IMR-90 (cell line): ENCODE results near the gene RFTN2. TPM values are rescaled to one million over a fixed set of nuclear protein-coding genes. Genes with fewer than 3 reads are reported as not detected.

Experiments
- ATAC-seq: fragments of 200-7000 bp; cut with Tn5 transposase; 2 replicates; pipeline ENCODE4 v1.9.1; 2020; ENCODE audit warnings: low read depth, mild to moderate bottlenecking, moderate library complexity
- BruUV-seq: library from RNA; stranded (reverse); fragments of 400-500 nt; replicated peaks from 2 replicates; lab custom pipeline; 2021; lab: Mats Ljungman, UMichigan
- CTCF ChIA-PET: fragments of 300-600 bp; formaldehyde crosslinking; extraction: SDS; loops from one replicate; lab custom pipeline; 2021; ENCODE audit warnings: antibody characterized with exemption; lab: Yijun Ruan, JAX
- POLR2A ChIA-PET: fragments of 300-600 bp; sonication (Branson Sonifier 250); formaldehyde crosslinking; loops from one replicate; lab custom pipeline; 2022; ENCODE audit warnings: antibody characterized with exemption; ENCODE audit not compliant: unreplicated experiment; lab: Charles Lee
- DNase-seq: peaks from one replicate; pipeline ENCODE4 v3.0.0; 2013
- H2AFZ ChIP-seq: replicated peaks from 2 replicates; pipeline ENCODE3; 2013; ENCODE audit warnings: low read length, mild to moderate bottlenecking; ENCODE audit not compliant: poor library complexity
- H2AK5ac ChIP-seq: 2 replicates; pipeline ENCODE4 v1.6.1; 2013; ENCODE audit warnings: low read depth, low read length, inconsistent platforms
- H2AK9ac ChIP-seq: replicated peaks from 2 replicates; pipeline ENCODE3; 2013; ENCODE audit warnings: mild to moderate bottlenecking, low read depth, low read length, moderate library complexity; ENCODE audit not compliant: poor library complexity
- H2BK120ac ChIP-seq: 2 replicates; pipeline ENCODE4 v1.6.1; 2013; ENCODE audit warnings: low read depth, low read length, inconsistent platforms
- H2BK15ac ChIP-seq: 3 replicates; pipeline ENCODE4 v1.6.1; 2013; ENCODE audit warnings: low read depth, low read length, inconsistent platforms
- H2BK20ac ChIP-seq: 2 replicates; pipeline ENCODE4 v1.6.1; 2013; ENCODE audit warnings: low read depth, mild to moderate bottlenecking, inconsistent platforms, low read length, moderate library complexity
- H2BK5ac ChIP-seq: 2 replicates; pipeline ENCODE4 v1.6.1; 2013; ENCODE audit warnings: mild to moderate bottlenecking, low read depth, low read length, inconsistent platforms; ENCODE audit not compliant: poor library complexity, severe bottlenecking
- H3K14ac ChIP-seq: replicated peaks from 2 replicates; pipeline ENCODE4 v1.6.1; 2013; ENCODE audit warnings: low read depth, low read length, inconsistent platforms
- H3K18ac ChIP-seq: 2 replicates; pipeline ENCODE4 v1.6.1; 2013; ENCODE audit warnings: low read depth, low read length, control low read depth
- H3K23ac ChIP-seq: 2 replicates; pipeline ENCODE4 v1.6.1; 2013; ENCODE audit warnings: low read depth, low read length, inconsistent platforms
- H3K27ac ChIP-seq: 2 replicates; pipeline ENCODE4 v1.5.1; 2013; ENCODE audit warnings: mild to moderate bottlenecking, control low read depth, low read length; ENCODE audit not compliant: insufficient read depth
- H3K27me3 ChIP-seq: 2 replicates; pipeline ENCODE4 v1.6.1; 2013; ENCODE audit warnings: low read length; ENCODE audit not compliant: control insufficient read depth, insufficient read depth
- H3K36me3 ChIP-seq: 2 replicates; pipeline ENCODE4 v1.6.1; 2013; ENCODE audit warnings: low read length, mixed read lengths; ENCODE audit not compliant: control insufficient read depth, insufficient read depth
- H3K4ac ChIP-seq: 2 replicates; pipeline ENCODE4 v1.6.1; 2013; ENCODE audit warnings: low read depth, low read length, inconsistent platforms
- H3K4me1 ChIP-seq: 2 replicates; pipeline ENCODE4 v1.6.1; 2013; ENCODE audit warnings: low read length, mixed read lengths; ENCODE audit not compliant: control insufficient read depth, insufficient read depth
- H3K4me2 ChIP-seq: 2 replicates; pipeline ENCODE4 v1.6.1; 2013; ENCODE audit warnings: low read depth, mild to moderate bottlenecking, control low read depth, low read length, moderate library complexity
- H3K4me3 ChIP-seq: 2 replicates; pipeline ENCODE4 v1.5.1; 2013; ENCODE audit warnings: low read depth, mild to moderate bottlenecking, control low read depth, low read length, moderate library complexity; ENCODE audit not compliant: insufficient read depth
- H3K56ac ChIP-seq: 2 replicates; pipeline ENCODE4 v1.6.1; 2013; ENCODE audit warnings: low read length, inconsistent platforms; ENCODE audit not compliant: insufficient read depth; ENCODE audit errors: extremely low read depth
- H3K79me1 ChIP-seq, 2 experiments: 2 replicates each; pipeline ENCODE4 v1.6.1; 2013; ENCODE audit warnings: low read length in 2 of 2, inconsistent platforms in 1 of 2, low read depth in 1 of 2
- H3K9ac ChIP-seq: 2 replicates; pipeline ENCODE4 v1.6.1; 2013; ENCODE audit warnings: low read depth, low read length, control low read depth
- H3K9me1 ChIP-seq: 2 replicates; pipeline ENCODE4 v1.6.1; 2013; ENCODE audit warnings: low read length, inconsistent platforms; ENCODE audit not compliant: insufficient read depth
- H3K9me3 ChIP-seq: 2 replicates; pipeline ENCODE4 v1.6.1; 2013; ENCODE audit warnings: low read length; ENCODE audit not compliant: control insufficient read depth, insufficient read depth
- H4K20me1 ChIP-seq: 2 replicates; pipeline ENCODE4 v1.6.1; 2013; ENCODE audit warnings: low read length, inconsistent platforms; ENCODE audit not compliant: insufficient read depth
- H4K5ac ChIP-seq: 2 replicates; pipeline ENCODE4 v1.6.1; 2013; ENCODE audit warnings: mild to moderate bottlenecking, low read depth, low read length, control low read depth
- H4K8ac ChIP-seq, 2 experiments: 2 replicates each; pipeline ENCODE4 v1.6.1; 2013; ENCODE audit warnings: low read depth in 2 of 2, low read length in 2 of 2, control low read depth in 1 of 2, inconsistent platforms in 1 of 2
- H4K91ac ChIP-seq: 2 replicates; pipeline ENCODE4 v1.6.1; 2013; ENCODE audit warnings: low read depth, low read length, inconsistent platforms; ENCODE audit not compliant: insufficient read depth
- MAFK ChIP-seq: IDR thresholded peaks from 2 replicates; pipeline ENCODE4 v1.6.1; 2012; ENCODE audit warnings: low read depth, low read length, improper control_type of control experiment
- RFX5 ChIP-seq: IDR thresholded peaks from 2 replicates; pipeline ENCODE4 v1.8.0; 2012; ENCODE audit warnings: low read depth, mild to moderate bottlenecking, low read length, moderate library complexity
- WGBS, 2 experiments: methylation state at CpG; one replicate each; pipeline versions ENCODE4 v1.1.5 to v1.1.7; 2013; ENCODE audit warnings: missing lambda C conversion rate in 2 of 2; ENCODE audit not compliant: insufficient read length in 1 of 2; ENCODE audit errors: extremely low coverage in 2 of 2; 5-methylcytosine and 5-hydroxymethylcytosine counted together
- dilution Hi-C: fragments of 300-500 bp; cut with HindIII; formaldehyde crosslinking; loops from one replicate; pipeline ENCODE4 v1.14.3; 2018; ENCODE audit warnings: low sequenced_read_pairs; ENCODE audit not compliant: unreplicated experiment
- in situ Hi-C: fragments of 300-500 bp; cut with MboI; formaldehyde crosslinking; loops from 3 replicates; pipeline ENCODE4 v1.14.3; 2019; ENCODE audit warnings: low sequenced_read_pairs, inconsistent platforms, mixed read lengths
- intact Hi-C: fragments of 100-400 bp; cut with micrococcal nuclease; formaldehyde crosslinking; loops from 2 replicates; pipeline ENCODE4 v1.10.0; 2022
- polyA plus RNA-seq, 3 experiments: library from polyadenylated mRNA; depleted of rRNA; stranded (reverse); fragments of >200 nt; gene quantifications; 2 replicates each; pipeline ENCODE4 v1.2.3, GENCODE V29; 2012; ENCODE audit warnings: low replicate concordance in 1 of 3
- total RNA-seq: library from RNA; depleted of rRNA; stranded (reverse); fragments of >200 nt; gene quantifications from 2 replicates; pipeline ENCODE4 v1.2.3, GENCODE V29; 2012
- TF ChIP-seq, protein P1 (sequence below): fragments of 150-350 bp; IDR thresholded peaks from 2 replicates; pipeline ENCODE4 v1.6.1; 2016; ENCODE audit warnings: low read depth, mild to moderate bottlenecking, low read length, moderate library complexity, borderline replicate concordance

The RFTN2 gene
- total and polyA plus RNA-seq, 2 of the 4 experiments (the other 2 are of a cell fraction), result 0.44 to 2.3 TPM

DNA sequence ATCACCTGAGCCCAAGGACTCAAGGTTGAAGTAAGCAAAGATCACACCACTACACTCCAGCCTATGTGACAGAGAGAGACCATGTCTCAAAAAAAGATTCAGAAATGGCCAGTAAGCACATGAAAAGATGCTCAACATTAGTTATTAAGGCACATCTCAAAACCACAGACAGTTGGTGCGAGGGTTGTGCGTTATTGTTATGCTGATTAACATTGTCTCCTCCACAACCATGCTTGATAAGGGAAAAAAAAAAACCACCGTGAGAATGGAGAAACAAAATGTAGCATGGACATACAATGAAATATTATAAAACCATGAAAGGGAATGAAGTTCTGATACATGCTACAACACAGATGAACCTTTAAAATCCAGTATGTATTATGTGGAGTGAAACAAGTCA lies 132.2 kb downstream of the RFTN2 start:
- no peak overlapping the region for H2AK5ac ChIP-seq
- H3K4ac ChIP-seq, result no peak overlapping the region
- in situ Hi-C loops, result no loop called here
- no peak overlapping the region for H3K23ac ChIP-seq
- H4K5ac ChIP-seq, result no peak overlapping the region
- POLR2A ChIA-PET, result no interaction called here
- H3K36me3 ChIP-seq, result peaks cover 28% of the 10 kb centered on the region
- no peak overlapping the region for H2BK20ac ChIP-seq
- H4K91ac ChIP-seq, result no peak overlapping the region
- H2BK15ac ChIP-seq, result no peak overlapping the region
- intact Hi-C loops, result no loop called here
- no peak overlapping the region for H3K27ac ChIP-seq
- H3K4me2 ChIP-seq, result no peak overlapping the region
- H2BK5ac ChIP-seq, result no peak overlapping the region
- H3K18ac ChIP-seq, result no peak overlapping the region
- no peaks in the 10 kb centered on the region for H3K9me3 ChIP-seq
- dilution Hi-C loops, result no loop called here
- H3K79me1 ChIP-seq, result peaks cover 0 to 32% of the 10 kb centered on the region in 2 experiments; a peak in 2 of 4 replicates
- CTCF ChIA-PET, result no interaction called here
- H2AK9ac ChIP-seq, result no peak overlapping the region
- no CpG with 5 or more reads among the region's 3 CpGs for WGBS, 2 experiments
- BruUV-seq, result no TSS peak
- H3K27me3 ChIP-seq, result no peaks in the 10 kb centered on the region
- DNase-seq (no peak), ATAC-seq (no peak)
- H2AFZ ChIP-seq, result no peak overlapping the region
- H3K14ac ChIP-seq, result no peak overlapping the region
- no peaks in the 10 kb centered on the region for H3K9me1 ChIP-seq
- H4K8ac ChIP-seq, result no peak overlapping the region
- H3K4me1 ChIP-seq, result no peaks in the 10 kb centered on the region
- H4K20me1 ChIP-seq, result peaks cover 8% of the 10 kb centered on the region
- no peak overlapping the region for H3K4me3 ChIP-seq
- TF ChIP-seq, protein P1, sequence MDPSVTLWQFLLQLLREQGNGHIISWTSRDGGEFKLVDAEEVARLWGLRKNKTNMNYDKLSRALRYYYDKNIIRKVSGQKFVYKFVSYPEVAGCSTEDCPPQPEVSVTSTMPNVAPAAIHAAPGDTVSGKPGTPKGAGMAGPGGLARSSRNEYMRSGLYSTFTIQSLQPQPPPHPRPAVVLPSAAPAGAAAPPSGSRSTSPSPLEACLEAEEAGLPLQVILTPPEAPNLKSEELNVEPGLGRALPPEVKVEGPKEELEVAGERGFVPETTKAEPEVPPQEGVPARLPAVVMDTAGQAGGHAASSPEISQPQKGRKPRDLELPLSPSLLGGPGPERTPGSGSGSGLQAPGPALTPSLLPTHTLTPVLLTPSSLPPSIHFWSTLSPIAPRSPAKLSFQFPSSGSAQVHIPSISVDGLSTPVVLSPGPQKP, result no peak
- TF ChIP-seq RFX5 (no peak), MAFK (no peak)
- H2BK120ac ChIP-seq, result no peak overlapping the region
- no peak overlapping the region for H3K9ac ChIP-seq
- no peak overlapping the region for H3K56ac ChIP-seq
